Hepatocyte (in vitro differentiated cells): Measurements from ENCODE around the gene TBC1D22B.

ENCODE experiments used
- CTCF ChIP-seq: fragments of 200-600 bp; sonication (generic); IDR thresholded peaks from 2 replicates; pipeline ENCODE4 v1.5.1; 2016; ENCODE audit warnings: antibody characterized with exemption, mild to moderate bottlenecking; ENCODE audit not compliant: poor library complexity
- EZH2 ChIP-seq: fragments of 200-600 bp; sonication (generic); IDR thresholded peaks from 2 replicates; pipeline ENCODE4 v1.6.1; 2016; ENCODE audit warnings: antibody characterized with exemption, mild to moderate bottlenecking, borderline replicate concordance
- EZH2phosphoT487 ChIP-seq: fragments of 200-600 bp; sonication (generic); IDR thresholded peaks from one replicate; pipeline ENCODE4 v1.6.1; 2018; ENCODE audit warnings: antibody characterized with exemption, mild to moderate bottlenecking, low read depth, moderate library complexity; ENCODE audit not compliant: unreplicated experiment, severe bottlenecking

GRCh38 chr6:37222992-37223391 is 34.6 kb upstream of the TBC1D22B start:
- TF ChIP-seq CTCF (no peak), EZH2 (no peak), EZH2phosphoT487 (no peak)
